GM21447 (cell line): ENCODE measurements around the gene DAAM2.

Experiments
- ATAC-seq: cut with Tn5 transposase; IDR thresholded peaks from one replicate; pipeline ENCODE4 v1.9.1; 2021; ENCODE audit not compliant: unreplicated experiment

Gene DAAM2

GRCh38 chr6:39925191-39925930 is 133.2 kb downstream of the DAAM2 start:
- ATAC-seq = no peak

- no peak for ATAC-seq
Observed at GRCh38 chr6:39925931-39926290, 133.7 kb downstream of the DAAM2 start.

- ATAC-seq = no peak
Observed at GRCh38 chr6:39926668-39927067, 134.5 kb downstream of the DAAM2 start.

GRCh38 chr6:39927159-39927558 is 135.0 kb downstream of the DAAM2 start:
- no peak for ATAC-seq

GRCh38 chr6:39929039-39929732 is 137.0 kb downstream of the DAAM2 start:
- ATAC-seq = no peak

- ATAC-seq = no peak
Observed at GRCh38 chr6:39929733-39930461, 137.7 kb downstream of the DAAM2 start.

GRCh38 chr6:39930540-39930939 is 138.4 kb downstream of the DAAM2 start:
- ATAC-seq = no peak

- ATAC-seq = no peak
Observed at GRCh38 chr6:39931607-39932006, 139.4 kb downstream of the DAAM2 start.

GRCh38 chr6:39932386-39932910 is 140.3 kb downstream of the DAAM2 start:
- no peak for ATAC-seq

GRCh38 chr6:39933669-39934130 is 141.5 kb downstream of the DAAM2 start:
- no peak for ATAC-seq

GRCh38 chr6:39934131-39934757 is 142.1 kb downstream of the DAAM2 start, which contains the start of gene MOCS1:
Gene MOCS1, minus strand, starts transcription at chr6:39934462. Its CDS starts 45 bp downstream, at chr6:39934417.
- ATAC-seq = no peak

- ATAC-seq = no peak
Observed at GRCh38 chr6:39935241-39935640, 143.1 kb downstream of the DAAM2 start.

GRCh38 chr6:39936857-39937256 is 144.7 kb downstream of the DAAM2 start:
- no peak for ATAC-seq

GRCh38 chr6:39937686-39938333 is 145.6 kb downstream of the DAAM2 start:
- no peak for ATAC-seq

GRCh38 chr6:39938773-39939654 is 146.8 kb downstream of the DAAM2 start:
- ATAC-seq = no peak

GRCh38 chr6:39941138-39941537 is 149.0 kb downstream of the DAAM2 start:
- ATAC-seq = no peak

- no peak for ATAC-seq
Observed at GRCh38 chr6:39941820-39942219, 149.6 kb downstream of the DAAM2 start.

GRCh38 chr6:39942903-39943580 is 150.9 kb downstream of the DAAM2 start:
- no peak for ATAC-seq

GRCh38 chr6:39945626-39946025 is 153.4 kb downstream of the DAAM2 start:
- no peak for ATAC-seq
